ENCODE measurements around the gene ATF7.

- TF ChIP-seq CTCF (conservative IDR thresholded peaks at IDR 0.05 in 1 of 2, IDR thresholded peaks at IDR 0.05 in 1 of 2; ENCODE audit: low read depth in 1 of 2, low read length in 2 of 2) (no peak), EZH2 (IDR thresholded peaks at IDR 0.05; ENCODE audit: low read length, missing control alignments) (no peak)
These were observed 32.9 kb upstream of the ATF7 start for GRCh38 chr12:53659011-53659551.
